ENCODE results near the gene PTGFRN.

PTGFRN gene

GRCh38 chr1:116923421-116923820, 13.7 kb downstream of the PTGFRN start:
- TF ChIP-seq CTCF (conservative IDR thresholded peaks at IDR 0.05; ENCODE audit: low read length): no peak
- DNase-seq (ENCODE audit: low read depth): no peak

GRCh38 chr1:116927049-116927798, 17.5 kb downstream of the PTGFRN start:
- TF ChIP-seq CTCF (conservative IDR thresholded peaks at IDR 0.05; ENCODE audit: low read length): no peak
- H3K4me3 ChIP-seq (ENCODE audit: low read length): no peak overlapping the region
- DNase-seq (ENCODE audit: low read depth): no peak

More at GRCh38 chr1:116923421-116923820, 13.7 kb downstream of the PTGFRN start:
- no peak overlapping the region for H3K4me3 ChIP-seq (ENCODE audit: low read length)

DNA sequence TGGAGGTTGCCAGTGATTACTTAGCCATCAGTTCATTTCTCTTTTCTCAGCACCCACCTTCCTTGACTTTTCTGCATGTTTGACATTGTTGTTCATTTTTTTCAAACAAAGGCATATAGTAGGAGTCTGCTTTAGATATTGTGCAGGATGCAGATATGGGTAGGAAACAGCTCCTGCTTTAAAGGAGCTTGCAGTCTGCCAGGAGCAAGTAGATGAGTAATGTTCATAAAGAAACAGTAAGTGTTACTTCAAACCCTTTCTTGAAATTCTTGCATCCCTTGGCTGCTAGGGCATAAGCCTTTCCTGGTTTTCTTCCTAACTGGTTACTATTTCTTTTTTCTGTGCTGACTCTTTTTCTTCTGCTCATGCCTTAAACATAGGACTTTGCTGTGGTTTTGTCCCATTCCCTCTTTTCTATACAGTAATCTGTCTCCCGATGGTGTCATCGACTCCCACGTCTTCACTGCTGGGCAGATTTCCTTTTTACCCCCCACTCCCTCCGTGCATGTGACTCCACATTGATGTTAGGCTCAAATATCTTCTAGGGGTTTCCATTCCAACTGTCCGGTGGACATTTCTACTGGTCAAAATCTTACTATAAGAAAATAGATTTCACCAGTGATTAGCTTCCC, 20.4 kb downstream of the PTGFRN start:
- no peak for TF ChIP-seq CTCF (conservative IDR thresholded peaks at IDR 0.05; ENCODE audit: low read length)
- no peak for DNase-seq (ENCODE audit: low read depth)
- no peak overlapping the region for H3K4me3 ChIP-seq (ENCODE audit: low read length)

DNA sequence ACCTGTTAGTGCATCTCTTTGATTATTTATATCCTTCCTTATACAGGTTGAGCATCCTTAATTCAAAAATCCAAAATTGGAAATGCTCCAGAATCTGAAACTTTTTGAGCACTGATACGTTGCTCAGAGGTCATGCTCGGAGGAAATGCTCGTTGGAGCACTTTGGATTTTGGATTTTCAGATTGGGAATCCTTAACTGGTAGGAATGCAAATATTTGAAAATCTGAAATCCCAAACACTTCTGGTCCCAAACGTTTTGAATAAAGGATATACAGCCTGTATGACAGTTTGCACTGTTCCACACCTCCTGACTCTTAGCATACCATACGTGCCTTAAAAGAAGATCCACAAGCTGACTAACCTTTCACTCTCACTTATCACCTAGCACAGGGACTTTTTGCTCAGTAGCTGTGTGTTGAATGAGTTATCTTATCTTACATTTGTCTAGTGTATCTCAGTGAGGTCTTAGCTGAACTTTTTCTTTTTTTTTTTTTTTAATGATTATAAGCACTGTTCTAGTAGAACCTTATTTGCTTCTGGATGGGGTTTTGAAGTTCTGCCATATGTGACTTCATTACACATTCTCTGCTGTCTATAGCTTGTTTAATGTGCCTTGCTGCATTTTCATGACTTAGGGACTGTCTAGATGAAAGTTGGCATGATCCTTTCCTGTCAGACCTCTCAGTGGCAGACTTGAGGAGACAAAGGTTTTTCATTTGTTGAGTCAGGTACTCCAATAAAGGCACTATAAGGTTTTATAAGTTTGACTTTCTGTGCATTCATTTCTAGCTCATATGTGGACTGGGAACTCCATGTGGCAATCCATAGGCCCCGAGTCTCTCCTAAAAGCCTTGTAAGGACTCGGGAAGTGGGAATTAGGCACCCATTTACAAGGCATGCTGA, 21.6 kb downstream of the PTGFRN start:
- no peak overlapping the region for H3K4me3 ChIP-seq (ENCODE audit: low read length)
- TF ChIP-seq CTCF (conservative IDR thresholded peaks at IDR 0.05; ENCODE audit: low read length): no peak
- no peak for DNase-seq (ENCODE audit: low read depth)

GRCh38 chr1:116933606-116934515, 24.1 kb downstream of the PTGFRN start:
- TF ChIP-seq CTCF (conservative IDR thresholded peaks at IDR 0.05; ENCODE audit: low read length): no peak
- no peak for DNase-seq (ENCODE audit: low read depth)
- H3K4me3 ChIP-seq (ENCODE audit: low read length): no peak overlapping the region

DNA sequence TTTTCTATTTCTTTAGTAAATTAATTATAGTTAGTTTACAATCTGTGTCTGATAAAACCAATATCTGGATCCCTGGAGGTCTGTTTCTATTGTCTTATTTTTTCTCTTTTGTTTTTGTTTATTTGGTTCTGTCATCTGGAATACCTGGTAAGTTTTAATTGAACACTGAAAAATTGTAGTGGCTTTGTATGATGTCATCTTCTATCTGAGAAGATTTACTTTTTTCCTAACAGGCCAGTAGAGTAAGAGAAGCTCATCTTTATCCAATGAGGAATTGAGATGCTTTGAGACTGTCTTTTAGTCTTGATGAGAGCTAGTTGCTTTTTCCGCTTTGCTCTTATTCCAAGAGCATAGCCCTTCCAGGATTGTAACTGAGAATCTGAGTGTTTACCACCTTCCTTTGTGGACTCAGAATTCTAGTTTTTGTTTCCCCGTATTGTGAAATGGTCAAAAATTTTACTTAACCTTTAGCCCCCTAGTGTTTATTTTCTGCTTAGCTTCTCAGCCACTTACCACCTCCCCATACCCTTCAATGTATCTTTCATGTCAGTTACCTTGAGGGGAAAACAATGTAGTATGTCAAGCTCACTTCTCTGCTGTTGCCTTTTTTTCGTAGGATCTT, 25.0 kb downstream of the PTGFRN start:
- DNase-seq (ENCODE audit: low read depth): peak; percentile 20
- peak; percentile 50 for TF ChIP-seq CTCF (conservative IDR thresholded peaks at IDR 0.05; ENCODE audit: low read length)
- H3K4me3 ChIP-seq (ENCODE audit: low read length): no peak overlapping the region

Data from AG10803 (cell line).